NCI-H510A treated with DMSO at 0.1 percent for 48 hours (cell line): ENCODE data around the gene WDR26.
"Not testable (repeated sequence)": the region's sequence is repeated elsewhere in the genome, so short reads cannot be mapped to it uniquely, and the experiment has no call there.

ENCODE experiments used
- DNase-seq: peaks from one replicate; lab custom pipeline; 2025; lab: John Stamatoyannopoulos, UW

WDR26 gene

DNA sequence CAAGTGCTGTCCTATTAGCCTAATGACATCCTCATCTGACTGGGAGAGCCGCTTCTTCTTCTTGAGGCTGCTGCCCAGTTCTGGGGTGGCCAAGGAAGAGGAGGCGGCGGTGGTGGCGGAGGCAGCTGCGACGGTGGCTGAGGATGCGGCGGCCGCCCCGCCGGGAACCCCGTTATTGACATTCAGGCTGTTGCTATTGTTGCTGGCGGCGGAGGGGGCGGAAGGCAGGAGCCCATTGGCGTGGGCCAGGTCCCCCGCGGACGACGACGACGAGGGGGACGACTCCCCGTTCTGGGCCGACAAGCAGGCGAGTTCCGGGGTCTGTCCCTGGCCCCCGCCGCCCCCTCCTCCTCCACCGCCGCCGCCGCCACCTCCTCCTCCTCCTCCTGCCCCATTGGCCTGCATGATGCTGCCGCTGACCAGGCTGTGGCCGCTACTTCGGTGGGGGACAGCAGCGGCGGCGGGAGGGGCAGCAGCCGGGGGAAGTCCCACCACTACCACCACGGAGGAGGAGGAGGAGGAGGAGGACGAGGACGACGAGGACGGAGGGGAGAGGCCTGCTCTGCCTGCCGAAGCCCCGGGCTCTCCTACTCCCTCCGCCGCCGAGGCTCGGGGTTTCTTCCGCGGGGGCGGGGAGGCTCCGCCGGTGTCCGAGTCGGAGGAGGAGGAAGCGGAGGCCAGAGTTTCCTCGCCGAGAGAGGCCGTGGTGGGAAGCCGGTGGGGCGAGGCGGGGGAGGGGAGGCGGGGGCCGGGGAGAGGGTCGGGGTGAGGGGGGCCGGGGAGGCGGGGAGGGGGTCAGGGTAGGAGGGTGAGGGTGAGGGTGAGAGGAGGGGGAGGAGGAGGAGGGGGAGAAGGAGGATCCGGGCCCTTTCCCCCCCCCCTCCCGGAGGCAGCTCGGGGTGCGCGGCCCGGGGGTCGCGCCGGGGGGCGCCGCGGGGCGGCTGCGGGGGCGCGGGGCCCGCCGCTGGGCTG, 610 bp downstream of the WDR26 start:
- DNase-seq, result no peak

DNA sequence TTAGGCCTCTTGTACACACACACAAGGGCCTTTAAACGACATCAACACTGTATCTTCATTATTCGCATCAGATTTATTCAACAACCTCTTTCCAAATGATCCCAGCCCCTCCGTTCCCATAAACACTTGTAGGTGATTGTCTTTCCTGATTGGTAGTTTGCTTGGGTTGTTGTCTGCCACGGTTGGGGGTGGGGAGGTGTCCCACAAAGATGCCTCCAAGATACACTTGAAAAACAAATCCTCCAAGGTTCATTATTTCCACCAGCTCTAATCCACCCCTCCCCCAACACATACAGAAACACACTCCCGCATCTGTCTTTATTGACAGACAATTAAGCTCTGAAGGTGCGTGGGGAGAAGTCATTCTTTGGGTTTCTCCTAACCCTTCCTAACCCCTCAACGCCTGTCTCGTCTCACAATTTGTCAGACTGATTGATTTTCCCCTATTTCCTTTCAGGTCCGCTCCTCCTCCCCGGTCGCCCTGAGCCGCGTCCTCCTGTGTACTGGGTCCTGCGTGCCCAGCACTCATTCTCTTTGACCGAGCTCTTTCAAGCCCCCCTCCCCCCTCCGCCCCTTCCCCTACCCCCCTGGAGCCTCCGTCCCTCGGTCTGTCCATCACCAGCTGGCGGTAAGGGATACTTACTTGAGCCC, 1.4 kb downstream of the WDR26 start:
- DNase-seq, result no peak

GRCh38 chr1:224432672-224433040, 1.9 kb downstream of the WDR26 start:
- DNase-seq, result no peak

GRCh38 chr1:224432146-224432545, 2.5 kb downstream of the WDR26 start:
- DNase-seq, result no peak

DNA sequence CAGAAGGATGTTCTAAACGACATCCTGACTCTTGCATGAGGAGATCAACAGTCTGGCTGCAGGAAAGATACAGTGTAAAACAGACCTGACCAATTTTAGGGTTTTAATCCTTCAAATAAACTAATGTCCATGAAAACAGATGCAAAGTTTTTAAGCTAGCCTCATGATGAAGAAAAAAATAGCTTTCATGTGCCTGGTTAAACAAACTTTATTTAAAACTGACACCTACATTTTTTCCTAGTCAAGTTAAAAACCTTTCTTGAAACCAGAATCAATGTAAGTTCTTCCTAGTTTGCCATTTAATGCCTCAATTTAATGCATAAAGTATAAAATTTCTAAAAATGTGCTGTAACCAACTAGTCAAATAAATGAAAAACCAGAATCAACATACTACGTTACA, 2.9 kb downstream of the WDR26 start:
- DNase-seq, result no peak

DNA sequence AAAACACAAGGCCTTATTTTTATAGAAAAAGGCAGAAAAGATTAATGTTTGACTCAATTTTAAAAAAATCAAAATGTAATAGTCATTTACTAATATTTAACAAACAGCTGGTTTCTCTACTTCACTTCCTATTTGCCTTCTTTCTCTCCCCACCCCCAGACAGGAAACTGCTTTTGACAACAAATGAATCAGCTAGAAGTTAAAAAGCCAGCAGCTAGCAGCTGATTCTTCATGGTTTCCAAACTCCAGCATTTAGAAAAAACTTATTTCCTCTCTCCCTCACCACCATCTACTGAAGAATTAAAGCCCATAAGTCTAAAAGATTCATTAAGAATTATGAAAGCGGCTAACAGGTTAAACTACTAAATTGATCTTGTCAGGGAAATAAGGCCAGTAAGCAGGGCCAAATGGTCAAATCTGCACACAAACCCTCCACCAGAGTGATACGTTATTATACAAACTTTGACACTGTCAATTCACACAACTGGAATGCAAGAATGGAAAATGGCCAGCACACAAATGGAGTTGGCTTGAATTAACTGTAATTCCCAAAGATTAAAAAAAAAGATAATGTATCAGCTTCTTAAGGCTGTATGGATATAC, 4.0 kb downstream of the WDR26 start:
- DNase-seq, result peak; percentile 42

DNA sequence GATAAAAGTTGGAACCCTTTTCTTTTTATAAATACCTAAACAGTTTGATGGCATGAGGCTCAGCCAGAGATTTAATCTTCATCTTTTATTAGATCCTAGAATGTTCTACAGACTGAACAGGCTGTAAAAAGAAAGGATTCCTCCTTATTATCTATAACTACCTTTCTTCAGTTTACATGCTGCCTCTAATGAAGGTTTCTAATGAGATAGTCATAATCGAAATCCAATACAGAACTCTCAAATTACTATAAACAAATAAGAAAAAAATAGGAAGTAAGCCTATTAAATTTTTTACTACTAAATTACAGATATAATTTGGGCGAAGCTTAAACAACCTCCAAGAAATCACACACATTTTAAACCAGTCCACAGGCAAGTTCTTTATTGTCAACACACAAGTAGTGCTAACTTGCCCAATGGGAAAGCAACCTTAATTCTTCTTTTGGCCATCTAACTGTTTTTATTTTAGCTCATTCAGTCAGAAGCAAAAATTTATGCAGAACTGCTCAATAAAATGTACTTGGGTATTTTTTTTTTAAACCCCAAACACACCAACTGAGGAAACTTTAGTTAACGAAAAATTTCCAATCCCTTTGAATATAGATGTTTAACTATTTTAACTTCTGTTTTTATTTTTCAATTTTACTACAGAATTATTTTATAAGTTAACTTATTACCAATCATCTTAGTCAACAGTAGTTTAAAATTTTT, 4.8 kb downstream of the WDR26 start:
- no peak for DNase-seq

- not testable (repeated sequence) for DNase-seq
Measured at GRCh38 chr1:224428713-224429112, 5.9 kb downstream of the WDR26 start.

- DNase-seq, result no peak
Measured at GRCh38 chr1:224427346-224427745, 7.3 kb downstream of the WDR26 start.

DNA sequence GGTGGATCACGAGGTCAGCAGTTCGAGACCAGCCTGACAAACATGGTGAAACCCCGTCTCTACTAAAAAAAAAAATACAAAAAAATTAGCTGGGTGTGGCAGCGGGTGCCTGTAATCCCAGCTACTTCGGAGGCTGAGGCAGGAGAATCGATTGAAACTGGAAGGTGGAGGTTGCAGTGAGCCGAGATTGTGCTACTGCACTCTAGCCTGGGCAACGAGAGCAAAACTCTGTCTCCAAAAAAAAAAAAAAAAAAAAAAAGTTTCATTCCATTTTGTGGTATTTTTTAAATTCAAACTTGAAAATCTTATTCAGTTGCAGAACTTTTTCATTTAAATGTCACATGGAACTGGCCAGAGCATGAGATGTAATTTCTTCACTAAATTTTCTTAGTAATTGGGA, 7.7 kb downstream of the WDR26 start:
- not testable (repeated sequence) for DNase-seq

- no peak for DNase-seq
Measured at GRCh38 chr1:224425279-224425884, 9.2 kb downstream of the WDR26 start.

GRCh38 chr1:224420106-224420505, 14.5 kb downstream of the WDR26 start:
- DNase-seq, result no peak

- DNase-seq, result no peak
Measured at GRCh38 chr1:224411766-224412165, 22.8 kb downstream of the WDR26 start.

DNA sequence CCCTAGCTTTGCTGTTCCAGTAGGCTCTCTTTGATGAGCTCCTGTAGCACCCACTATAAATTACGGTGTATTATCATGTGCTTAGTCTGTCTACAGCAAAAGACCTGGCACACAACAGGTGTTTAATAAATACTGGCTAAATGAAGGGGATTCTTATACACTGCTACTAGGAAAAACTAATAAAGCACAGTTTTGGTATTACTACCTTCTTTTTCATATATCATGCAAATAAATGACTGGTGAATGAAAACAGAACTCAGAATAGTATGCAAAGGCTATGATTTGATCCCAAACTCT, 26.4 kb downstream of the WDR26 start:
- DNase-seq, result no peak

DNA sequence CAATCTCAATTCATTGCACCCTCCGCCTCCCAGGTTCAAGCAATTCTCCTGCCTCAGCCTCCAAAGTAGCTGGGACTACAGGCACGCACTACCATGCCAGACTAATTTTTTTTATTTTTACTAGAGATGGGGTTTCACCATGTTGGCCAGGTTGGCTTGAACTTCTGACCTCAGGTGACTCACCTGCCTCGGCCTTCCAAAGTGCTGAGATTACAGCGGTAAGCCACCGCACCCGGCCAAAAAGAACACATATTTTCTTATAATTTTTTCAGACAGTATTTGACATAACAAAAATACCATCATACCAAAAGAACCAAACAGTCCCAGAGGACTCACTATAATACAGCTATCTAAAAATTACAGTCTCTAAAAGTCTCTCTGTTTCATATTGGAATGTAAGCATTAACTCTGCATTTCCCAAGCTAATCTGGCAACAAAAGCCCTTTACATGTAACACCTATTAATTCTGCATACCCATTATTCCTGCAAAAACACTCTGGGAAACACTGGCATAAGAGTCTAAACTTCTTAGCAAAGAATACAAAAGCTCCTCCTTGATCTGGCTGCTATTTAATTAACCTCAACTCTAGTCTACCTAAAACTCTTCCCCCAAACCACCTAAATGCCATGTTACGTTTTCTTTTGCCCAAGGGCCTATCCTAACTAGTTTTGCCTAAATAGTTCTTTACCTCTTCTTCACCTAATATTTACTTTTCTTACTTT, 26.9 kb downstream of the WDR26 start:
- no peak for DNase-seq

DNA sequence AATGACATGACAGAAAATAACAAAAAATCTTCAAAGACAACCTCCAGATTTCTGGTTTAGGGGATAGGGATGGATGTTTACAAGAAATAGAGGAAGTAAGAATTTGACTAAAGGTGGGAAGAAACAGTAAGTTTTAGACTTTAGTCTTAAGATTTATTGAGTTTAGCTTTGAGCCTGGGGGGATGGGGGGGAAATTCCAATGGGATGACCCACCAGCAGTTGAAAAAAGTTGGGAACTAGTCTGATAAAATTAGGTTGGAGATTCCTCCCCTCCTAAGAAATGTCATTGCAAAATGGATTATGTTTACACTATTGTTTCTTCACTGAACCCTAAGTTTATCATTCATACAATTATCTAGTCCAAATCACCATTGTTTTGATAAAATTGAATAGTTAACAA, 28.4 kb downstream of the WDR26 start:
- DNase-seq, result no peak

GRCh38 chr1:224405604-224405970, 29.0 kb downstream of the WDR26 start:
- no peak for DNase-seq

DNA sequence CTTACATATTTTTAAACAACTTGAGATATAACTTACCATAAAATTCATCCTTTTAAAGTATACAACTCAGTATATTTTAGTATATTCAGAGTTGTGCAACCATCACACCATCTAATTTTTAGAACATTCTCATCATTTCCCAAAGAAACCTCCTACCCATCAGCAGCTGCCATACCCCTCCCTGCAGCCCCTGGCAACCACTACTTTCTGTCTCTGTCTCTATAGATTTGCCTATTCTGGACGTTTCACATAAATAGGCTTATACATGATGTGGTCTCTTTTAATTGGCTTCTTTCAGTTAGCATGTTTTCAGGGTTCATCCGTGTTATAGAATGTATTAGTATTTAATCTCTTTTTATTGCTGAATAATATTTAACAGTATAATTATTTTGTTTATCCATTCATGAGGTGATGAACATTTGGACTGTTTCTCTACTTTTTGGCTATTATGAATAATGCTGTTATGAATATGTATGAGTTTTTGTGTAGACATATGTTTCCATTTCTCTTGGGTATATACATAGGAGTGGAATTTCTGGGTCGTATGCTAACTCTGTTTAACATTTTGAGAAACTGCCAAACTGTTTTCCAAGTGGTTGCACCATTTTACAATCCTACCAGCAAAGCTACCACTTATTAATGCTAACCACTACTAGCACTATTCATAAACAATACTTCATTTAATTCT, 29.5 kb downstream of the WDR26 start:
- DNase-seq, result no peak

GRCh38 chr1:224402472-224403036, 32.0 kb downstream of the WDR26 start:
- DNase-seq, result no peak

DNA sequence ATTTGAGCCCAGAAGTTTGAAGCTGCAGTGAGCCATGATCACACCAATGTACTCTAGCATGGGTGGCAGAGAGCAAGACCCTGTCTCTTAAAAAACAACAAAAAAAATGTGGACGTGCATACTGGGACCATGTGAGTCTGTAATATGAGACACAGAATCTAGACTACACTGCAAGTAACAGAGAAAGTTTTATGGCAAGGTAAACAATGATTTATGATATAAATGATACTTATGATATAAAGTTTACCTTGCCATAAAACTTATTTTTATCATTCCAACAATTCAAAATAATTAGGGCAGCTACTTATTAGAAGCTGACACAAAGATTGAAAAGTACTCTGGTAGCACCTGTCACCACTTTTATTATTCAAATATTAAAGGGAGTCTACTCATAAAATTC, 34.7 kb downstream of the WDR26 start:
- DNase-seq, result no peak

GRCh38 chr1:224393294-224393693, 41.3 kb downstream of the WDR26 start:
- no peak for DNase-seq
